HepG2 (cell line): ENCODE measurements around the gene OR2AG2. TPM values are rescaled to one million over a fixed set of nuclear protein-coding genes. Genes with fewer than 3 reads are reported as not detected.

Source experiments
- ATAC-seq: fragments of 200-7000 bp; cut with Tn5 transposase; 3 replicates; pipeline ENCODE4 v1.9.1; 2020; ENCODE audit warnings: mild to moderate bottlenecking, moderate library complexity
- BruUV-seq: library from RNA; stranded (reverse); fragments of 400-500 nt; replicated peaks from 2 replicates; lab custom pipeline; 2021; lab: Mats Ljungman, UMichigan
- CTCF ChIA-PET: fragments of 300-600 bp; formaldehyde crosslinking; extraction: SDS; loops from one replicate; lab custom pipeline; 2021; ENCODE audit warnings: low total read pairs, inconsistent platforms, low intra/inter-chr PET ratio; lab: Yijun Ruan, JAX
- POLR2A ChIA-PET: fragments of 350-600 bp; sonication (Branson Sonifier 250); formaldehyde crosslinking; loops from one replicate; lab custom pipeline; 2020; ENCODE audit warnings: antibody characterized with exemption, inconsistent platforms; lab: Yijun Ruan, JAX
- DNase-seq: peaks from one replicate; pipeline ENCODE4 v3.0.0-alpha.2; 2015; ENCODE audit warnings: low spot score
- FAIRE-seq: peaks from 3 replicates; lab custom pipeline; 2011; peaks lifted over from hg19 to GRCh38; lab: Jason Lieb, UNC
- H2AFZ ChIP-seq: one replicate; pipeline ENCODE4 v1.6.1; 2011; ENCODE audit warnings: low read length, inconsistent platforms
- H3K27ac ChIP-seq: fragments of 300-600 bp; 3 replicates; pipeline ENCODE4 v1.8.0; 2011; ENCODE audit warnings: mixed run types, mild to moderate bottlenecking, mixed read lengths, low read length, inconsistent platforms; ENCODE audit not compliant: insufficient read depth; ENCODE audit errors: extremely low read length
- H3K27me3 ChIP-seq, 2 experiments: fragments of 200-600 bp in 1 of 2; 2 replicates in 1 of 2; 3 replicates in 1 of 2; pipeline versions ENCODE4 v1.6.0 to v1.8.0; 2011; ENCODE audit warnings: low read length in 2 of 2, mild to moderate bottlenecking in 2 of 2, moderate library complexity in 2 of 2, inconsistent platforms in 1 of 2; ENCODE audit not compliant: insufficient read depth in 2 of 2, control insufficient read depth in 1 of 2
- H3K36me3 ChIP-seq, 2 experiments: fragments of 200-600 bp in 1 of 2; replicated peaks in 1 of 2; 2 replicates in 1 of 2; 3 replicates in 1 of 2; pipeline versions ENCODE4 v1.5.1 to v1.8.0; 2011; ENCODE audit warnings: low read length in 2 of 2, inconsistent platforms in 1 of 2; ENCODE audit not compliant: insufficient read depth in 2 of 2, control insufficient read depth in 1 of 2
- H3K4me1 ChIP-seq: 2 replicates; pipeline ENCODE4 v1.5.1; 2012; ENCODE audit warnings: low read length, inconsistent platforms; ENCODE audit not compliant: insufficient read depth
- H3K4me2 ChIP-seq: 2 replicates; pipeline ENCODE4 v1.6.0; 2011; ENCODE audit warnings: low read depth, low read length, inconsistent platforms
- H3K4me3 ChIP-seq, 3 experiments: fragments of 200-600 bp in 1 of 3; sonication (generic), shearing (Covaris generic) in 1 of 3; replicated peaks in 1 of 3; 2 replicates each; pipeline ENCODE4 v1.5.1; 2011 to 2016; ENCODE audit warnings: low read length in 3 of 3, inconsistent platforms in 2 of 3, low read depth in 2 of 3, mild to moderate bottlenecking in 2 of 3, control low read depth in 1 of 3, mixed read lengths in 1 of 3; ENCODE audit not compliant: insufficient read depth in 1 of 3
- H3K79me2 ChIP-seq: one replicate; pipeline ENCODE4 v1.6.1; 2011; ENCODE audit warnings: low read length, inconsistent platforms; ENCODE audit not compliant: insufficient read depth
- H3K9ac ChIP-seq: 2 replicates; pipeline ENCODE4 v1.6.0; 2011; ENCODE audit warnings: mild to moderate bottlenecking, low read depth, low read length, inconsistent platforms; ENCODE audit not compliant: insufficient read depth
- H3K9me3 ChIP-seq: 2 replicates; pipeline ENCODE4 v1.5.1; 2012; ENCODE audit warnings: mild to moderate bottlenecking, low read length
- H4K20me1 ChIP-seq: 2 replicates; pipeline ENCODE4 v1.6.0; 2011; ENCODE audit warnings: inconsistent platforms, mild to moderate bottlenecking, low read length, moderate library complexity; ENCODE audit not compliant: insufficient read depth
- CBFB ChIP-seq: sonication (generic); formaldehyde crosslinking; IDR thresholded peaks from 2 replicates; pipeline ENCODE4 v1.4.0; 2020; ENCODE audit warnings: missing genetic modification reagents
- GABPA ChIP-seq, 2 experiments: IDR thresholded peaks; 2 replicates each; pipeline ENCODE4 v1.6.1; 2011 to 2016; ENCODE audit warnings: low read depth in 2 of 2, low read length in 1 of 2, missing biosample characterization in 1 of 2, missing genetic modification characterization in 1 of 2
- HOXA5 ChIP-seq: sonication (generic); formaldehyde crosslinking; IDR thresholded peaks from 2 replicates; pipeline ENCODE4 v1.4.0; 2020; ENCODE audit warnings: missing genetic modification reagents
- MEIS2 ChIP-seq: sonication (generic); formaldehyde crosslinking; IDR thresholded peaks from 2 replicates; pipeline ENCODE4 v1.9.0; 2021; ENCODE audit warnings: mild to moderate bottlenecking, missing genetic modification reagents
- PATZ1 ChIP-seq: sonication (generic); formaldehyde crosslinking; IDR thresholded peaks from 2 replicates; pipeline ENCODE4 v1.4.0; 2020; ENCODE audit warnings: missing genetic modification reagents
- POLR2AphosphoS5 ChIP-seq: IDR thresholded peaks from 2 replicates; pipeline ENCODE4 v1.6.1; 2012; ENCODE audit warnings: low read depth, low read length
- STAG1 ChIP-seq: sonication (generic); formaldehyde crosslinking; IDR thresholded peaks from 2 replicates; pipeline ENCODE4 v1.4.0; 2020; ENCODE audit warnings: missing genetic modification reagents
- TRIM24 ChIP-seq: sonication (generic); formaldehyde crosslinking; IDR thresholded peaks from 2 replicates; pipeline ENCODE4 v1.8.0; 2022; ENCODE audit warnings: mild to moderate bottlenecking, missing genetic modification reagents
- WGBS: methylation state at CpG from one replicate; pipeline ENCODE4 v1.1.6; 2017; ENCODE audit warnings: low lambda C conversion rate; 5-methylcytosine and 5-hydroxymethylcytosine counted together
- in situ Hi-C: cut with HindIII; loops from 2 replicates; pipeline ENCODE4 v1.10.0; 2017; ENCODE audit warnings: low pct_unique_long_range_greater_than_20kb; ENCODE audit not compliant: extremely low pct_ligation_motif_present
- intact Hi-C: fragments of 100-400 bp; cut with micrococcal nuclease; formaldehyde crosslinking; loops from one replicate; pipeline ENCODE4 v1.10.0; 2022; ENCODE audit not compliant: unreplicated experiment
- polyA plus RNA-seq, 8 experiments: library from polyadenylated mRNA; depleted of rRNA in 3 of 8; stranded (reverse) in 7 of 8; unstranded in 1 of 8; fragments of >200 nt; fragmentation: Illumina TruSeq in 4 of 8; extraction: Trizol in 4 of 8; gene quantifications; 2 replicates each; pipeline versions ENCODE4 v1.2.1 to v1.2.3, GENCODE V29; 2011 to 2016; ENCODE audit warnings: low read depth in 4 of 8, missing spikeins in 1 of 8, mixed read lengths in 1 of 8; ENCODE audit not compliant: insufficient read depth in 1 of 8
- total RNA-seq, 5 experiments: library from RNA; depleted of rRNA; stranded (reverse); fragments of >200 nt; fragmentation: Illumina TruSeq; extraction: Trizol; gene quantifications; 2 replicates each; pipeline ENCODE4 v1.2.3, GENCODE V29; 2016; ENCODE audit warnings: low read depth in 1 of 5
- TF ChIP-seq, protein P1 (sequence below): sonication (generic); formaldehyde crosslinking; IDR thresholded peaks from 2 replicates; pipeline ENCODE4 v1.8.1; 2023; ENCODE audit warnings: mild to moderate bottlenecking, missing genetic modification reagents, borderline replicate concordance

OR2AG2 gene
- total and polyA plus RNA-seq, 2 of the 13 experiments (the other 11 are each of a cell fraction or from before 2014, with no cell fraction given): not detected

DNA sequence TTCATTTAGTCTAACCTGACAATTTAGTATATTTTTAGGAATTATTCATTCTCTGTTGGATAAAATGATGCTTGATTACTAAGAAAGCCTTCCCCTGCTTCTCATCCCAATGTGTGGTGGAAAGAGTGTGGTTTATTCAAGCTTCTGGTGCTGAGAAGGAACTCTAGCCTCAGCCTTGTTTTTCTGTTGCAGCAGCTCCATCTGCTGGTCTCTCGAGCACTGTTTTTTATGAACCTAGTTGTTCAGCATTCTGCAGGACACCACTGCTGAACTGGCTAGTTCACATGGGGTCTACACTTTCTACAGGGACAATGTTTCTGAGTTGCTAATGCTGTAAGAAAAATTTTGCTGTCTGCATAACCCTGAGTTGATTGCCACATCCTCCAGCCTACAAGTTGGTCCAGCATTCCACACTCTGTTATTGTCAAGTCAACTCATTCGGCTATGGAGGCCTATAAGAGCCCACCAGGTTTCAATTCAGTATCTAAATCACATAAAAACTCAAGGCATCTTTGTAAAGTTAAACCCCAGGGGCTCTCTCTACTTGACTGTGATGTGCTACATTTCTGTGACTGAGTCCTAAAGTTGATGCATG lies 14.3 kb downstream of the OR2AG2 start (continued):
- TF ChIP-seq PATZ1 (CRISPR knock-in tag) (no peak), HOXA5 (CRISPR knock-in tag) (no peak), STAG1 (CRISPR knock-in tag) (peak; percentile 68), POLR2AphosphoS5 (no peak)
- TF ChIP-seq, all 625 proteins: peak for 3

GRCh38 chr11:6755953-6756347 lies 15.8 kb downstream of the OR2AG2 start:
- no peak overlapping the region for H3K9ac ChIP-seq
- no peaks in the 10 kb centered on the region for H4K20me1 ChIP-seq
- intact Hi-C loops: no loop called here
- H3K4me1 ChIP-seq: no peaks in the 10 kb centered on the region
- no peak for DNase-seq
- H3K4me2 ChIP-seq: no peak overlapping the region
- no peak overlapping the region for H3K4me3 ChIP-seq
- no peaks in the 10 kb centered on the region for H3K9me3 ChIP-seq
- H3K36me3 ChIP-seq: no peaks in the 10 kb centered on the region
- CTCF ChIA-PET: interaction anchor here (2.3 kb wide), 1 partner anchor 18 kb away, joined by 8 read pairs; no protein-coding TSS in a partner anchor
- in situ Hi-C loops: no loop called here
- no peak for FAIRE-seq
- no peaks in the 10 kb centered on the region; a peak in 2 of 5 replicates for H3K27me3 ChIP-seq
- H3K79me2 ChIP-seq: no peaks in the 10 kb centered on the region
- H3K27ac ChIP-seq: no peak overlapping the region
- ATAC-seq: 0 out of 3 replicates have a peak, but pooled peaks have one; percentile 25
- no peak overlapping the region for H2AFZ ChIP-seq
- TF ChIP-seq GABPA (IDR thresholded peaks at IDR 0.05; ENCODE audit: low read depth, low read length) (no peak), GABPA (CRISPR knock-in tag; IDR thresholded peaks at IDR 0.05; ENCODE audit: low read depth) (no peak), MEIS2 (CRISPR knock-in tag) (no peak), TRIM24 (CRISPR knock-in tag) (no peak), PATZ1 (CRISPR knock-in tag) (no peak), CBFB (CRISPR knock-in tag) (no peak)
- TF ChIP-seq, protein P1, sequence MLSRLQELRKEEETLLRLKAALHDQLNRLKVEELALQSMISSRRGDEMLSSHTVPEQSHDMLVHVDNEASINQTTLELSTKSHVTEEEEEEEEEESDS (CRISPR knock-in tag): no peak
- no TSS peak for BruUV-seq
- POLR2A ChIA-PET: no interaction called here
- WGBS: 0% methylated on average over 1 of the region's 1 CpG
